Glutamatergic neuron (in vitro differentiated cells): ENCODE measurements around the gene MCTP2. TPM values are rescaled to one million over a fixed set of nuclear protein-coding genes. Genes with fewer than 3 reads are reported as not detected.

Source experiments
- DNase-seq: peaks from one replicate; pipeline ENCODE4 v3.0.0; 2022
- H3K27ac Mint-ChIP-seq: one replicate; pipeline ENCODE4 v1.8.0; 2020; ENCODE audit warnings: mild to moderate bottlenecking, mixed read lengths, inconsistent platforms; ENCODE audit not compliant: unreplicated experiment
- H3K27me3 Mint-ChIP-seq: one replicate; pipeline ENCODE4 v1.8.0; 2020; ENCODE audit warnings: mild to moderate bottlenecking, moderate library complexity, mixed read lengths, inconsistent platforms; ENCODE audit not compliant: unreplicated experiment
- H3K36me3 Mint-ChIP-seq: one replicate; pipeline ENCODE4 v1.8.0; 2020; ENCODE audit warnings: mild to moderate bottlenecking, mixed read lengths, inconsistent platforms; ENCODE audit not compliant: unreplicated experiment
- H3K4me1 Mint-ChIP-seq: one replicate; pipeline ENCODE4 v1.8.0; 2020; ENCODE audit warnings: mild to moderate bottlenecking, low read depth, mixed read lengths, inconsistent platforms; ENCODE audit not compliant: unreplicated experiment
- H3K4me3 Mint-ChIP-seq: one replicate; pipeline ENCODE4 v1.8.0; 2020; ENCODE audit warnings: mild to moderate bottlenecking, mixed read lengths, inconsistent platforms; ENCODE audit not compliant: unreplicated experiment
- H3K9me3 Mint-ChIP-seq: one replicate; pipeline ENCODE4 v1.8.0; 2020; ENCODE audit warnings: mild to moderate bottlenecking, moderate library complexity, mixed read lengths, inconsistent platforms; ENCODE audit not compliant: unreplicated experiment
- total RNA-seq: library from RNA; stranded (reverse); fragmentation: NEBNext Ultra II Directional; extraction: Animal tissue kit (Norgen Biotek cat#: 25700); gene quantifications from one replicate; pipeline ENCODE4 v1.2.1, GENCODE V29; 2021; ENCODE audit not compliant: unreplicated experiment
- TF ChIP-seq, protein P1 (sequence below): fragments of 200-600 bp; sonication (generic); IDR thresholded peaks from one replicate; pipeline ENCODE4 v1.5.0; 2021; ENCODE audit not compliant: partially characterized antibody, unreplicated experiment

The MCTP2 gene
- total RNA-seq, 1 donor from 2014 or later, result 0.44 TPM

DNA sequence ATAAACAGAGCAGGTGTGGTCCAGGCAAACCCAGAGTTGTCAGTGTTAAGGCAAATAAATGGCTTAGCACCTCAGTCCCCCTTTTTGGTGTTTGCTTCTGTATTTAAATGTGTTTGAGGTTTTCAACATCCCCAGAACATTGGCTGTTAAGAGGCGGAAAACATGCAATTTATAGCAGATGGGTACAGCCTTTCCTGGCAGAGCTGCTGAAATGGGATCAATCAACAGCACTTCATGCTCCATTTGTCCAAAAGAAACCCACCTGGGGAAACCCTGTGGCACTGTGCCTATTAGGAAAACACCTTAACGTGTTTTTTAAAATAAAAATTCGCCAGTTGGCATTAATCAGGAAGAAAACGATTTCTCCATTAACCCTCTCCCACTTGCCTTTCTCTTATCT is 135.4 kb downstream of the MCTP2 start:
- Mint-ChIP-seq H3K4me1 (peaks cover 60% of the 10 kb centered on the region), H3K36me3 (no peaks in the 10 kb centered on the region), H3K27ac (peak overlapping the region; percentile 41), H3K4me3 (peak overlapping the region; percentile 56), H3K9me3 (no peaks in the 10 kb centered on the region), H3K27me3 (no peaks in the 10 kb centered on the region)
- no peak for DNase-seq
- TF ChIP-seq, protein P1, sequence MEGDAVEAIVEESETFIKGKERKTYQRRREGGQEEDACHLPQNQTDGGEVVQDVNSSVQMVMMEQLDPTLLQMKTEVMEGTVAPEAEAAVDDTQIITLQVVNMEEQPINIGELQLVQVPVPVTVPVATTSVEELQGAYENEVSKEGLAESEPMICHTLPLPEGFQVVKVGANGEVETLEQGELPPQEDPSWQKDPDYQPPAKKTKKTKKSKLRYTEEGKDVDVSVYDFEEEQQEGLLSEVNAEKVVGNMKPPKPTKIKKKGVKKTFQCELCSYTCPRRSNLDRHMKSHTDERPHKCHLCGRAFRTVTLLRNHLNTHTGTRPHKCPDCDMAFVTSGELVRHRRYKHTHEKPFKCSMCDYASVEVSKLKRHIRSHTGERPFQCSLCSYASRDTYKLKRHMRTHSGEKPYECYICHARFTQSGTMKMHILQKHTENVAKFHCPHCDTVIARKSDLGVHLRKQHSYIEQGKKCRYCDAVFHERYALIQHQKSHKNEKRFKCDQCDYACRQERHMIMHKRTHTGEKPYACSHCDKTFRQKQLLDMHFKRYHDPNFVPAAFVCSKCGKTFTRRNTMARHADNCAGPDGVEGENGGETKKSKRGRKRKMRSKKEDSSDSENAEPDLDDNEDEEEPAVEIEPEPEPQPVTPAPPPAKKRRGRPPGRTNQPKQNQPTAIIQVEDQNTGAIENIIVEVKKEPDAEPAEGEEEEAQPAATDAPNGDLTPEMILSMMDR, result no peak

DNA sequence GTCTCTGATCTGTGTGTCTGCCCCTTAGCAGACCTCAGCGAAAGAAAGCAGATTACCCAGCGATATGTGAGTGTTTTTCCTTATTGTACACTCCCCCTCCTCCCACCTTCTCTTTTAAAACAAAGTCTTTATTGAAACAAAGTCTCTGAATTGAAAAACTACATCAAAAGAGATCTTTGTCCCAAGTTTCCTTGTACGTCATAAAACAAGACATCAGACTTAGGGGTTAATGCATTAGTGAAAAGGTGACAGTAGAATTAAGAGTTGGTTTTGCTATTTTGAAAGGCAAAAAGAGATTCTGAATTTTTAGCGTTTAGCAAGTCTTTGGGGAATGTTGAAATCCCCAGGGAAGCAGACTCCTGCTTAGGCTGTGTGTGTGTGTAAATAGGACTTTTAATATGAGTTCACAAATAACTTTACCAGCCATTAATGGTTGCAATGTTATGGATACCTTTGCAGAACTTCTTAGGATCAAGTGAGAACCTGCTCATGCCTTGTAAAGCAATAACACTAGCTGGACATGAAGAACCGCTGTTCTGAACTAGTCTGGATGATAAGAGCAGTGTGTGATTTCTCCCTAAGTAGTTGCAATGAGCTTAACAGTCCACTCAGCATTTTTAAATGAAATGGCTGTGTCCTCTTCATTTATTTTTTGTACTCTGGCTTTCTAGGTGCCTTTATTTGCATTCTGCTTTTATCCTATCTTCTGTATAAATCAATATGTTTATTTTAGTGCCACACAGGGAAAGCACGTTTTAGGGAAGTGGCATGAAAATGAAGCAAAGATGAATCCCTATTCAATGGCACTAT is 136.6 kb downstream of the MCTP2 start:
- no peak for DNase-seq
- no peaks in the 10 kb centered on the region for H3K9me3 Mint-ChIP-seq
- peaks cover 54% of the 10 kb centered on the region for H3K4me1 Mint-ChIP-seq
- TF ChIP-seq, protein P1, result no peak
- no peaks in the 10 kb centered on the region for H3K36me3 Mint-ChIP-seq
- peak overlapping the region; percentile 63 for H3K27ac Mint-ChIP-seq
- no peaks in the 10 kb centered on the region for H3K27me3 Mint-ChIP-seq
- H3K4me3 Mint-ChIP-seq, result peak overlapping the region; percentile 26

DNA sequence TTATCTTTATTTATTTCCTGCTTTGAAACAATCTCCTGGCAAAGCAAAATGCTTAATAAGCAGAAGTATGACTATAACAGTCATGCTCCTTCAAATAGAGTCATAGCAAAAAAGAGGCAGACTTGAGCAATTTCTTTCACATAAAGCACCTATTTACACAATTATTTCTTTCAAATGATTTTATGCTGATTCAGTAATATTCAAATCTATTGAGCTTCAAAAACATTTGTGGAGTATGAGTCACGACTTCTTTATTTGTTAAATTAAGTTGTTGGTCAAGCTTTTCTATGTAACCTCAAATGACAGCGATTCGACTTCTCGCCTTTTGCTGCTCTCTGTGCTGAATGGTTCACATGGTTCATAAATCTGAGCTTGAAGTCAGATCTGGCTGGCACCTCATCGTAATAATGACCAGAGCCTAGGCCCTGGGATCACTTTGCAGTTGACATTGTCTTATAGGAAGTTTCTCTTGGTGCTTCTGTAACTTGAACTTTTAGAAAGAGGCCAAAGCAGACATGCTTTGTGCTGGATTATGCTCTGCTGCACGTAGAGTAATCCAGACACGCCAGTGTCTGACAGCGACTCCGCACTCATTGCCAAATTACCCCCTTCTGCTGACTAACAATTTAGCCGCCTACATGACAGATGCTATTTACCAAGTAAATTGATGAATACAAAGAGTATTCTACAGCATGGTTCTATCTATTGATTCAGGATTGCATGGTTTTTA is 139.0 kb downstream of the MCTP2 start:
- no peak overlapping the region for H3K4me3 Mint-ChIP-seq
- DNase-seq, result no peak
- H3K9me3 Mint-ChIP-seq, result no peaks in the 10 kb centered on the region
- peaks cover 42% of the 10 kb centered on the region for H3K4me1 Mint-ChIP-seq
- TF ChIP-seq, protein P1, result no peak
- H3K27ac Mint-ChIP-seq, result no peak overlapping the region
- no peaks in the 10 kb centered on the region for H3K27me3 Mint-ChIP-seq
- no peaks in the 10 kb centered on the region for H3K36me3 Mint-ChIP-seq

DNA sequence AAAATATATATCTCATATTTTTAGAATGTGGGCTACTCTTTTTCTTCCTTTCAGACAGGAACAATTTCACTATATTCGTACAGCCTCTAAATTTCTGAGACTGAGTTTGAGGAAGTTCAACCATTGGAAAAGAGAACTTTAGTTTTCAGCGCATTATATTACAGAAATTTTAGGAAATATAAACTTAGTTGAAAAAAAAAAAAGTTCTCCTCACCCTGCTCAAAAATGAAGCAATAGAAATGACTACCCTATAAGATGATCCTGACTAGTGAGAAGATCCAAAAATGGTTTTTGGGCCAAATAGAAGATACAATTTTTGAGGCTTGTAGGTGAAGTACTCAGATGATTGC is 139.6 kb downstream of the MCTP2 start:
- Mint-ChIP-seq H3K4me3 (no peak overlapping the region), H3K27ac (no peak overlapping the region), H3K36me3 (no peaks in the 10 kb centered on the region), H3K27me3 (no peaks in the 10 kb centered on the region), H3K9me3 (no peaks in the 10 kb centered on the region), H3K4me1 (peaks cover 42% of the 10 kb centered on the region)
- DNase-seq, result no peak
- TF ChIP-seq, protein P1, result no peak

DNA sequence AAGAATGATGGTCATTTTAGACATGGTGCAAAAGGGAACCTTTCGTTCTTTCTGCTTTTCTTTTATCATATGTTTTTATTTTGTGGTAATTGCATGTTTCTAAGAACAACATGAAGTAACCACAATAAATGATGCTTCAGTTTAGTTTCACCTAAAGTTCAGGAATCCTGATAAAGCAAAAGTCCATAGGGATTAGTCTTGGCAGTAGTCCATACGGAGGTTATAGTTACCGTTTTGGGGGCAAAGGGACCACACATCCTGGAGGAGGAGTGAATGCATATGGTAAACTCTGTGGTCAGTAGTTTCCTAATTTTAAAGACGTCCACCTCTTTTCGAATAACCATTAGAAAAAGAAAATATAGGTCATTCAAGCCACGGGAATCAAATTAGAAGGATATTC is 141.5 kb downstream of the MCTP2 start:
- Mint-ChIP-seq H3K4me3 (no peak overlapping the region), H3K4me1 (peaks cover 29% of the 10 kb centered on the region), H3K27me3 (no peaks in the 10 kb centered on the region), H3K9me3 (no peaks in the 10 kb centered on the region), H3K27ac (no peak overlapping the region), H3K36me3 (no peaks in the 10 kb centered on the region)
- TF ChIP-seq, protein P1, result no peak
- DNase-seq, result no peak
